Measurements from ENCODE around the gene KRTAP10-3.
"Not testable (repeated sequence)": the region's sequence is repeated elsewhere in the genome, so short reads cannot be mapped to it uniquely, and the experiment has no call there.

The KRTAP10-3 gene

DNA sequence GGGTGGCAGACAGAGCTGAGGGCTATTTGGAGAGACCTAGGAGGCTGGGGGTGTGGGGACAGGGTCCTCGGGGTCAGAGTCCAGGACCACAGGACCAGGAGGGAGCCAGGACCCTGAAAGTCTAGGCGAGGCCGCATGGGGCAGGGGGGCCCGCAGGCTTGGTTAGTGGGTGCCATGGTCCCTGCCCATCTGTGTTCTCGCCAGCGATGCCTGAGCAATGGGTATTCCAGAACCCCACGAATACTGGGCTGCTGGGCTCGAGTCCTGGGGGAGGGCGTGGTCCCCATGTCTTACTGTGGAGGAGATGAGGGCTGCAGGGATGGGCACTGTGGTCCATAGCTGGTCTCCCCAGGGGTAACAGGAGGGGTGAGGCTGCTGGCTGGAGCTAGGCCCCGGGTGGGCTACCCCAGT is 31.7 kb upstream of the KRTAP10-3 start:
- DNase-seq (ENCODE audit: low read depth), result no peak

DNA sequence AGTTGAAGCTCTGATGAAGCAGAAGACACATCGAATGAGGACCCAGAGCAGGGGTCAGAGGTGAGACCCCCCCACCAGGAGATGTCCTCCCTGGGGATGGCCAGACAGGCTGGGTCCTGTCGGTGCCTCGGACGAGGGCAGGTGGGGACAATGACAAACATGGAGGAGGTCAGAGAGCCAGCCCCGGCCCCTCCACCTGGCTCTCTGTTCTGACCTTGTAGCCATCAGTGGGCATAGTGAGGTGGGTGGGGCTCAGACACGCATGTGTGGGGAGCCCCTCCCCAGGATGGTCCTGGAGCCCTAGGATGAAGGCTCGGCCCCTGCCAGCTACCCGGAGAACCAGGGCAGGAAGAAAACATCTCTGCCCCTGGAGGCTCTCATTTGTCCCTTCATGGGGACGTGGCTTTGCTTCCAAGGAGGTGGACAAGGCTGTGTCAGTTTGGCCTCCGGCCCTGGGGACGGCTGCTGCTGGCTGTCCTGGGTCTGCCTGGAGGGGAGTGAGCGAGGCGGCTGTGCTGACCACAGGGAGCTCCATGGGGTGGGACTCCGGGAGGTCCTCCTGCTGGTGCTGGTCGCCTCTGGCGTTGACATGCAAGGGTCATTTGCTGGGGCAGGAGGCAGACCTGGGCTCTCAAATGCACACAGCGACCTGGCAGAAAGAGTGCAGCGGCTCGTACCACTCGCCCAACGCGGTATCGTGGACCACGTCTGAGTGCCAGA is 31.2 kb upstream of the KRTAP10-3 start:
- DNase-seq (ENCODE audit: low read depth), result no peak

DNA sequence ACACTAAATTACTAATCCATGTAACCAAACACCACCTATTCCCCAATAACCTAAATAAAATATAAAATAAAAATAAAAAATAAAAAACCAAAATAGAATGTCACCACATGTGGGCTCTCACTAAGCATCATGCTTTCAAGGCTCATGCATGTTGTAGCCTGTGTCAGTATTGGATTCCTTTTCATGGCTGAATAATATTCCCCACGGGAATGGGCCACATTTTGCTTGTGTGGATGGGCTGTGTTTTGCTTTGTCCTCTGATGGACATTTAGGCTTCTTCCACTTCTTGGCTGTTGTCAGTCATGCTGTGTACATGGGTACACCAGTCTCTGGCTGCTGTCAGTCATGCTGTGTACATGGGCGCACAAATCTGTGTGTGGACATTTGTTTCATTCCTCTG is 30.5 kb upstream of the KRTAP10-3 start:
- DNase-seq (ENCODE audit: low read depth), result no peak

DNA sequence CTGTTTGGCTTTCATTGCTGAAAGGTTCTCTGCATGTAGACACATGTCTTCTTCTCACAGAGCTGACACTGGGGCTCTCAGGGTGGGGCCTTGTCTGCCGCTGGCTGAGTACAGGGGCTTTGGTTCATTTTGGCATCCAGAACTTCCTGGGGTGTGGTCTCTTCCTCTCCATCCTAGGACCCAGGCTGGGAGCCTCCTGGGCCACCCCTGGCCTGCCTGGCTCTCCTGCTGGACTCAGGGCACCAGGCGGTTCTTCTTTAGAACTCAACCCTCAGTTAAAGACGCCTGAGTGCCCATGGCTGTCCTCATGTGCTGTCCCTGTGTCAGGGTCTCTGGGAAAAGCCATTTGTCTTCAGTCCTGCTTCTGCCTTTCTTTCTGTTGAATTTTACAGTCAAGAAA is 27.3 kb upstream of the KRTAP10-3 start:
- no peak for DNase-seq (ENCODE audit: low read depth)

DNA sequence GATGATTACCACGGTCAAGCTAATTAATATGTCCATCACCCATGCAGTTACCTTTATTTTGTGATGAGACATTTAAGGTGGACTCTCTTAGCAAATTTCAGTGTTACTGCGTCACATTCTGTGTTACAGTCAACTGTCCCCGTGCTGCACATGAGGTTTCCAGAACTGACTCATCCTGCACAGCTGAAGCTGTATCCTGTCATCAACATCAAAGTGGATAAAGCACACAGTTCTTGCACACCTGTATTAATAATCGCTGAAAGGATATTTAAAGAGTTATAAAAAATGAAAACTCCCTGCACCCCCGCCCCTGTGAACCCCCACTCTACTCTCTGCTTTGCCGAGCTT is 25.2 kb upstream of the KRTAP10-3 start:
- no peak for DNase-seq (ENCODE audit: low read depth)

DNA sequence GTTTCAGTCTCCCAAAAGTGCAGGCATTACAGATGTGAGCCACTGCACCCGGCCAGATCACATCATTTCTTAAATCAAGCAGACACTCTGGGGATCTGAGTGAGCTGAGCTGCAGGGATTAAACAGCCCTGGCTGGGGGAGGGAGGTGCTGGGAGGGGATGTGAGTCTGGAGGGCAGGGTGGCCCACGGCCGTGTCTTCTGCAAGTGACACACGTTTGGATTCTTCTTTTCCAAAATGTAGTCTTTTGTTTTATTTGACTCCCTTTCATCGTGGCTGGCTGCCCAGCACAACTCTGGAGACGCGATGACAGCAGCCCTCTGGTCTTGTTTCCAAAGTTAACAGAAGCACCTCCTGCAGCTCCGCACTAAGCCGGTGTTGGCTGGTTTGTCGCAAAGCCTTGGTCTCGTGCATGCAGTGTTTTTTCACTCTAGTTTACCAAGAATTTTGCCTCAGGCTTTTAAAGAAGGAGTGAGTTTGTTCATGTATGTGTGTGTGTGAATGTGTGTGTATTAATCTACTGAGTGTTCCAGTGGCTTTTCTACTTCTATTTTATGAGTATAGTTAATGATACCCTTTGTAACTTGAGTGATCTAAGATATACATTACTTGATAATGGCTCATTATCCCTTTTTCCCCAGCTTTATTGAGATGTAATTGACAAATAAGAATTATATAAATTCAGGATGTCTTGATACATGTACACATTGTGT is 24.6 kb upstream of the KRTAP10-3 start:
- no peak for DNase-seq (ENCODE audit: low read depth)

DNA sequence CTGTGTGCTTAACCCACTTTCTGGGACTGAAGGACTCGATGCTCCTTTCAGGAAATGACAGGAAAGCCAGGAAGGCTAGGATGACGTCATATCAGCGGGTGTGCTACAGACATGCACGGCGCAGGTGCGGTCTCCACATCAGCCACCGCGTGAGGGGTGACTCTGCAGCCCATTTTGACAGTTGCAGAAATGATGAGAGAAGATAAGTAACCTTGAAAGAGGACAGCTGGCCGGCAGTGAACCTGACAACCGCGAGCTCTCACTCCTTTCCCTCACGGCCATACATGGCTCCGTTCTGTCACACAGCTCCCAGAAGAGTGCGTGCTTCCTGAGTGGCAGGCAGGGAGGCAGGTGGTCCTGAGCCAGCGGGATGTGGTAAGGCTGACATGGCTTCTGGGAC is 23.5 kb upstream of the KRTAP10-3 start:
- no peak for DNase-seq (ENCODE audit: low read depth)

DNA sequence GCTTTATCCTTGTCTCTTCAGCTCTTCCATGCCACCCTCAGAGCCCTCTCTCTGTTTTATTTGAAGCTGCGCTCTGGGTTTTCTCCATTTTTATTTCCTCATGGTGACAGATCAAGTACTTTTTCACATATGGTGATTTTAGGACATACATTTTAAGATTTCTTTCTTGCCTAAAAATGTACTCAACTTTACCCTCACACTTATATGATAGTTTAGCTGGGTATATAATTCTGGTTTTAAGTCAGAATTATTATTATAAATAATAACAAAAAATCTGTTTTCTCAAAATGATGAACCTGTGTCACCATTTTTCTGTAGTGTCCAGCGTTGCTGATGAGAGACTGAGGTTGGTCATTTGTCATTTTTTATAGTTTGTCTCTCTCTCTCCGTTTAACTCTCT is 22.6 kb upstream of the KRTAP10-3 start:
- DNase-seq (ENCODE audit: low read depth), result no peak

DNA sequence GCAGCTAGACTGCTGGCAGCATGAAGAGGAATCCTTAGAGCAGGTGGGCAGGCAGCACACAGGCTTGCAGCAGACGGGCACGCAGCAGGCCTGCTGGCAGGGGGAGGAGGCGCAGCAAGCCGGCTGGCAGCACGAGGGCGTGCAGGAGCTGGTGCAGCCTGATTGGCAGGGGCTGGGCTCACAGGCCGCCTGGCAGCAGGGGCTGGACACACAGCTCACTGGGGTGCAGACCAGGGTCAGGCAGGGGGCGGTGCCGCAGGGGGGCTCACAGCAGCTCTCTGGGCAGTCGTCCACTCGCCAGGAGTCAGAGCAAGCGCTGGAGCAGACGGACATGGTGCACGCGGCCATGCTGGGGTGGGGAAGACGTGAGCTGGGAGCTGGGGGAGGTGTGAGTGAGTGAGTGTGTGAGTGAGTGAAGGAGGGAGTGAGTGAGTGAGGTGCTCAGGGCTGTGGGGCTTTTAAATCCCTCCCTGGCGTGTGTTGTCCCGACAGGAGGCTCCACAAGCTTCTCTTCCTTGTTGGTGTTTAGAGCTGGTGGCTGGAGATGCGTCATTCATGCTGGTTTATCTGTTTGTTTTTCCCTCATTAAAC is 21.7 kb upstream of the KRTAP10-3 start, which contains the start of gene KRTAP10-5:
Gene KRTAP10-5, minus strand, starts transcription at position 374 of the 591 bp plus-strand sequence. Its CDS starts 26 bp downstream, at position 348.
- not testable (repeated sequence) for DNase-seq (ENCODE audit: low read depth)

DNA sequence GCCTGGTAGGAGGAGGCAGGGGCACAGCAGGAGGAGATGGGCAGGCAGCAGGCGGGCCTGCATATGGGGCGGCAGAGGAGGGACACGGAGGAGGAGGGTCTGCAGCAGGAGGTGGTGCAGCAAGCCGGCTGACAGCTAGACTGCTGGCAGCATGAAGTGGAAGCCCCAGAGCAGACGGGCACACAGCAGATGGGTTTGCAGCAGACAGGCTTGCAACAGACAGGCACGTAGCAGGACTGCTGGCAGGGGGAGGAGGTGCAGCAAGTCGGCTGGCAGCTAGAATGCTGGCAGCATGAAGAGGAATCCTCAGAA is 21.2 kb upstream of the KRTAP10-3 start:
- DNase-seq (ENCODE audit: low read depth), result no peak

DNA sequence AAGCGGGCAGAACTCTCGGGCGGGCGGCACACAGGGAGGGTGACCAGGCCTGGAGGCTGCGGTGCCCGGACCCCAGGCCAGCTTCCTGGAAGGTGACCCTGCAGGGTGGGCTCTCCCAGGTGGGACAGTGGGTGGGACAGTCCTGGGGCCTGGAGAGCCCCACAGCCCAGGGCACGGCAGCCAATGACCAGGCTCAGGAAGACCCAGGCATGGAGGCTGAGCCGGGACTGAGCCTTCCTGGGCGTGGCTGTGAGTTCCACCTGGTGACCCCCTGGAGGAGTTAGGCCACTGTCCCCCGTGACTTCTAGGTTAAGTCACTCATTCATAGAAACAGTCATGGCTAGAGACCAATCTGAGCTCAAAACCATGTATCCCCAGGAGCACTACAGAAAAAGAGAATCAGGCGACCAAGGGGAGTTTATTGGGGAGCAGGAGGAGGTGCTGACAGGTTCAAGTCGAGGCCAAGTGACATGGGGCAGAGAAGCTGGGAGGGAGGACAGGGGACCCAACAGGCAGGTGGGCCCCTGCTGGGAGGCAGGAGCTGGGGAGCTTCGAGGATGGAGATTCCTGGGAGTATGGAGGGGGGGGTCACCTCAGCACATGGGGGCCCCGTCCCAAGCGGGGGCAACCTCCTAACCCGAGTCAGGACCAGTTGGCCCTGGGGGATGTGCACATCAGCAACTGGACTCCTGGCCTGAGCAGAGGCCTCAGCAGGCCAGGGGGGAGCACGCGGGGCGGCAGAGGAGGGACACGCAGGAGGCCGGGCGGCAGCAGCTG is 20.6 kb upstream of the KRTAP10-3 start:
- no peak for DNase-seq (ENCODE audit: low read depth)

DNA sequence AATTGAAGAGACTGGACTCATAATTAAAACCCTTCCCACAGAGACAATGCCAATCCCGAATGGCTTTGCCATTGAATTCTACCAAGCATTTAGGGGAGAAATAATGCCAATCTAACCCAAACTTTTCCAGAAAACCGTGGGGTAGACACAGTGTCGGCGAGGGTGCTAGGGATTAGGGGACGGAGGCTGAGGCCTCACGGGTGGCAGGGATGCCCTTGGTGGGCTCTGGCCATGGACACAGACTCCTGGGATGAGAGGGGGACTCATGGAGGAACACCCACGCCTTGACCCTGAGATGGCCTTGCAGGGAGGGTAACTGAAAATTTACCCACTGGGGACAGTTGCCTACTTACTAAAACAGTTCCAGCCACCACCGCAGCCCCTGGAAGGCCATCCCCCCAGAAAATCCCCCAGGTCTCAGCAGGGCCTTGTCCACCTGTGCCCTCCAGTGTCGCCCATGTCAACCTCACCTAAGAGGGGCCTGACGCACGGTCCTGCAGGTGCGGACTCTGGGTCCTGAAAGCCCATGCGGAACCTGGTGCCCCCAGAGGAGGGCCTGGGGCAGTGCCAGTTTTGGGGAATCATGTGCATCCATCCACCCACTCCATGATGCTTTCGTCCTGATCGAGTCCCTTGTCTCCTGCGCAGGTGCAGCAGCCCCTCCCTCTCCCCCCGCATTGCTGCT is 19.9 kb upstream of the KRTAP10-3 start:
- no peak for DNase-seq (ENCODE audit: low read depth)

DNA sequence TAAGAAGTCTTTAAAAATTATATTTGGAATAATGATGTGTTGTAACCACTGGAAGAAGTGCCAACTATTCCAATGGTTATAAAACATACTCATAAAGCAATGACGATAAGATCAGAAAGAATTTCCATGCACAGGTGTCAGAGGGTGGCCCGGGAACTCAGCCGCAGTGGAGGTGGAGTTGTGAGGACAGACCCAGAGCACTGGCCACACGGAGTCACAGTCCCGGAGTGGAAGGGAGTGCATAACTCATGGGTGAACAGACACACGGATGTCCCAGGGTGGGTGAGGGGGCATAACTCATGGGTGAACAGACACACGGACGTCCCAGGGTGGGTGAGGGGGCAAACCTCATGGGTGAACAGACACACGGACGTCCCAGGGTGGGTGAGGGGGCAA is 17.4 kb upstream of the KRTAP10-3 start:
- DNase-seq (ENCODE audit: low read depth), result no peak

DNA sequence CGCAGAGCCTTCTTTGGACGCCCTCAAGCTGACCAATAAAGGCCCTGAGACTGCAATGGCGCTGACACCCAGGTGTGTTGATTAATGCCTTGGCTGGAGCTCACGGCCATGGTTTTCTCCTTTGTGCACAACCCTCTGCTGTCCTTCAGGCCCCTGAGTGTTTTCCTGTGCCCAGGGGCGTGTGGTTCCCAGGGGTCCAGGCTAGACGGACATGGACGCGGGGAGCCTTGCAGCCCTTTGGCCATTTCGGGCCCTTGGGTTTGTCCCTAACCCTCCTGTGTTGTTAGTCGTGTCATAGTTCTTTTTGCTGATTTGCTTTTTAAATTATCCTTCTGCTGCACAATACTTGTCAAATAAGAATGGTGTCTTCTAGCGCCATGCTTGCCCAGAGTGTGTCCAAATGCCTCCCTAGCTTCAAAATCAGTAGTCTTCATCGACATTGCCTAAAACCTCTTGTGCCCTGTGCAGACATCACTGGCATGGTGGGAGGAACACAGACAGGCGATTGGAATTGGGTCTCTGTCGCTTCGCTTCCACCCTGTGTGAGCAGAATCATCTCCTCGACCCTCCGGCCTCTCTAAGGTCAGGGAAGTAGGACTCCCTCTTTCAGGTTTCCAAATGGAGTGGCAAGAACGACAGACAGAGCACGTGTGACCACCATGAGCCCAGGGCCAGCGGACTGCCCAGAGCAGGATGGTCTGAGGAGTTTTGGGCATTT is 16.9 kb upstream of the KRTAP10-3 start:
- no peak for DNase-seq (ENCODE audit: low read depth)

DNA sequence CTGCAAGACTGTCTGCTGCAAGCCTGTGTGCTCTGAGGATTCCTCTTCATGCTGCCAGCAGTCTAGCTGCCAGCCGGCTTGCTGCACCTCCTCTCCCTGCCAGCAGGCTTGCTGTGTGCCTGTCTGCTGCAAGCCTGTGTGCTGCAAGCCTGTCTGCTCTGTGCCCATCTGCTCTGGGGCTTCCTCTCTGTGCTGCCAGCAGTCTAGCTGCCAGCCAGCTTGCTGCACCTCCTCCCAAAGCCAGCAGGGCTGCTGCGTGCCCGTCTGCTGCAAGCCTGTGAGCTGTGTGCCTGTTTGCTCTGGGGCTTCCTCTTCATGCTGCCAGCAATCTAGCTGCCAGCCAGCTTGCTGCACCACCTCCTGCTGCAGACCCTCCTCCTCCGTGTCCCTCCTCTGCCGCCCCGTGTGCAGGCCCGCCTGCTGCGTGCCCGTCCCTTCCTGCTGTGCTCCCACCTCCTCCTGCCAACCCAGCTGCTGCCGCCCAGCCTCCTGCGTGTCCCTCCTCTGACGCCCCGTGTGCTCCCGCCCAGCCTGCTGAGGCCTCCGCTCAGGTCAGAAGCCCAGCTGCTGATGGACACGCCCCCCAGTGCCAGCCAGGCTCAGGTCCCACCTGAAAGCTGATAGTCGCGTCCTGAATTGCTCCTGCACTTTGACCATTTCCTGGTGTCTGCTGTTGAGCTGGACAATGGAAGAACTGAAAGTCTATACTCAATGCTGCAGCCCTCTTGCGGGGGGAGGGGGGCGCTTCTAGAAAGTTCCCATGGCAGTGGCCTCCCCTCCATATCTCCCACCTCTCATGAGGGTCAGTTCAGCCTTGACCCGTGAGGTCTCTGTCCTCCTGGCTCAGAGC is 16.1 kb upstream of the KRTAP10-3 start:
- no peak for DNase-seq (ENCODE audit: low read depth)

DNA sequence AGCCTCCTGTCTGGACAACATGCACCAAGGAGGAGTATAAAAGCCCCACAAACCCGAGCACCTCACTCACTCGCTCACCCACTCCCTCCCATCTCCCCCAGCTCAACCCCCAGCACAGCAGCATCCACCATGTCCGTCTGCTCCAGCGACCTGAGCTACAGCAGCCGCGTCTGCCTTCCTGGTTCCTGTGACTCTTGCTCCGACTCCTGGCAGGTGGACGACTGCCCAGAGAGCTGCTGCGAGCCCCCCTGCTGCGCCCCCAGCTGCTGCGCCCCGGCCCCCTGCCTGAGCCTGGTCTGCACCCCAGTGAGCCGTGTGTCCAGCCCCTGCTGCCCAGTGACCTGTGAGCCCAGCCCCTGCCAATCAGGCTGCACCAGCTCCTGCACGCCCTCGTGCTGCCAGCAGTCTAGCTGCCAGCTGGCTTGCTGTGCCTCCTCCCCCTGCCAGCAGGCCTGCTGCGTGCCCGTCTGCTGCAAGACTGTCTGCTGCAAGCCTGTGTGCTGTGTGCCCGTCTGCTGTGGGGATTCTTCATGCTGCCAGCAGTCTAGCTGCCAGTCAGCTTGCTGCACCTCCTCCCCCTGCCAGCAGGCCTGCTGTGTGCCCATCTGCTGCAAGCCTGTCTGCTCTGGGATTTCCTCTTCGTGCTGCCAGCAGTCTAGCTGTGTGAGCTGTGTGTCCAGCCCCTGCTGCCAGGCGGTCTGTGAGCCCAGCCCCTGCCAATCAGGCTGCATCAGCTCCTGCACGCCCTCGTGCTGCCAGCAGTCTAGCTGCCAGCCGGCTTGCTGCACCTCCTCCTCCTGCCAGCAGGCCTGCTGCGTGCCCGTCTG is 15.2 kb upstream of the KRTAP10-3 start, which contains the start of gene KRTAP10-4:
Gene KRTAP10-4, plus strand, starts transcription at position 100 of the 827 bp plus-strand sequence. Its CDS starts 30 bp downstream, at position 130.
- DNase-seq (ENCODE audit: low read depth), result not testable (repeated sequence)

DNA sequence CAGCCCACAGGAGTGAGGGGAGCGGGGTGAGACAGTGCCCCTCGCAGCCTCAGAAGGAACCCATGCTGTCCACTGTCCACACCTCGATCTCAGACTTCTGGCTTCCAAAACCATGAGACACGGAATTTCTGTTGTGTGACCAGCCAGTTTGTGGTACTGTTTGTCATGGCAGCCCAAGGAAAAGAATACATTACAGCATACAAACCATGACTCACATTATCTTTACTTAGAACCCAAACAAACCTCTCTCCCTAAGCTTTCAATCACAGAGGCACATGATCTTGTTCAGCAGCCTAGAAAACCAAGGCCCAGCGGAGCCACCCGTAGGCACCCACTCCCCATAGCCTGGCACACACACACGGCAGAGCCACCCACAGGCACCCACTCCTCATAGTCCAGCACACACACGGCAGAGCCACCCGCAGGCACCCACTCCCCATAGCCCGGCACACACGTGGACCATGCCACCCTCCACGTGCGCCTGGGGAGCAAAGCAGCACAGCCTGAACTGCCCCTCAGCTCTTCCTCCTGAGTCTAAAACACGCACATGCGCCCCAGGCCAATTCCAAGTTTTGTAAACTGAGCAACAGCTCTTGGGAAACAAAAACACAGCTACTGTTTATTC is 14.5 kb upstream of the KRTAP10-3 start:
- no peak for DNase-seq (ENCODE audit: low read depth)

DNA sequence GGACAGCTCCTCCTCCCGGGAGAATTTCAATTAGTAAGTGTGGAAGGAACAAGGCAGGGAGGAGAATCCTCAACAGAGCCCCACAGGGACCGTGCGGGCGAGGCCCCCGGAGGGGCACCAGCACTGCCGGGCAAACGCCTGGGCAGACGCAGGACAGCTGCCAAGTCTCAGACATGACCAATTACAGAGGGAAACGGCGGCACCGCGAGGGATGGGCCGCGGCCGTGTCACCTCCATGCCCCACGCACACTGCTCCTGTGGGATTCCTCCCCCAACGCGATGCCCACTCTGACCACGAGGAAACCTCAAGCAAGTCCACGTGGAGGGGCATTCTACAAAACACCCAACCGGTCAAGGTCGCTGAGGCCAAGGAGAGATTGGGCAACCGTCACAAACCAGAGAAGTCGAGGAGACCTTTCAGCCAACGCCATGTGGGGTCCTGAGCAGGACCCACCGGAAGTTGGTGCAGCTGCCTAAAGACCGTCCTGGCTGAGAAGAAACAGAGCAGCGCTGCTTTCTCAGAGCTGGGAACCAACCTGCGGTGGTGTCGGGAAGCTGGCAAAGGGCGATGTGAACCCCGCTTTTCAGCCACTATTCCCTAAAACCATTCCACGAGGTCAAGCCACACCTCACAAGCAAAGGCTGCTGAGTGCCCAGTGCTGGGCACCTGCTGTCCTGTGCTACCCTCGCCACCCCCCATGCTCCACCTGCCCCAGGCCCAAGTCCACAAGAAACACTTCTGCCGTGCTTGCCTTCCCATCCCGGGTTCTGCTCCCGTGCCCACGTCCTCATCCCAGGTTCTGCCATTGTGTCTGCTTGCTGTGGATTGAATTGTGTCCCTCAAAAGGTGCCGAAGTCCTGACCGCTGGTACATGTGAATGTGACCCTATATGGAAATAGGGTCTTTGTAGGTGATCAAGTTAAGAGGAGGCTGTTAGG is 13.5 kb upstream of the KRTAP10-3 start:
- DNase-seq (ENCODE audit: low read depth), result no peak

Data from stimulated activated CD8-positive, alpha-beta memory T cell treated with anti-CD3 and anti-CD28 coated beads, Interleukin-12 subunit alpha, Interleukin-12 subunit beta, amount 100 ng/mL, for 1 hour (primary cell).